ENCODE results near the gene FEM1C.

GRCh38 chr5:115542651-115543364, 1.8 kb downstream of the FEM1C start:
- TF ChIP-seq ZBTB17 (tag by site-specific recombination; IDR thresholded peaks at IDR 0.05), result no peak
- no peak for TF ChIP-seq CTCF (tag by site-specific recombination; IDR thresholded peaks at IDR 0.05)
- no peak for TF ChIP-seq ZNF280D (tag by site-specific recombination; IDR thresholded peaks at IDR 0.05)
- no peak for TF ChIP-seq ZBTB21 (tag by site-specific recombination; IDR thresholded peaks at IDR 0.05)
- TF ChIP-seq ZNF792 (tag by site-specific recombination; IDR thresholded peaks at IDR 0.05), result no peak
- TF ChIP-seq ZNF184 (tag by site-specific recombination; IDR thresholded peaks at IDR 0.05), result no peak
- TF ChIP-seq PATZ1 (tag by site-specific recombination; IDR thresholded peaks at IDR 0.05), result no peak
- TF ChIP-seq AEBP2 (tag by site-specific recombination; IDR thresholded peaks at IDR 0.05; ENCODE audit: borderline replicate concordance), result no peak
- TF ChIP-seq SCRT1 (tag by site-specific recombination; IDR thresholded peaks at IDR 0.05; ENCODE audit: borderline replicate concordance), result no peak
